GM10266 (cell line): ENCODE measurements around the gene MYO16.

Experiments used
- DNase-seq: peaks from one replicate; pipeline ENCODE4 v3.0.0; 2012; ENCODE audit errors: extremely low spot score
- CTCF ChIP-seq: IDR thresholded peaks from 2 replicates; pipeline ENCODE4 v1.5.1; 2012; ENCODE audit warnings: mild to moderate bottlenecking, low read depth; ENCODE audit not compliant: control insufficient read depth, insufficient read depth; ENCODE audit errors: missing control alignments

Gene MYO16

DNA sequence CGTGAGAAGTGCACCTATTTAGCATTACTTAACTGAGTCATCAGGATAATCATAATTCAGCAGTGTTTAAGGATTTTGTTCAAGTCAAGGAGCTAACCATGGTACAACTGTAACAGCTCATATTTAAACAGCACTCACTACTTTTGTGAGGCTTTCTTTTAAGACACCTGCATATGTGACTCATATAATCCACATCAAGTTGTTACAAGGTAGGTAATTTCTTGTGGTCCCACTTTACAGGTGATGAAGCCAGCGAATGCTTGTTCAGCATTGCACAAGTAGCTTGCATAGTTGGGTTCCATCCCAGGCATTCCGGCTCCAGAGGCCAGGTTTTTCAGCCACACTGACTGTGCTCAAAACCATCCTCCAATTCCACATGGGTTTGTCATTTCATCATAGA, 569.2 kb downstream of the MYO16 start:
- DNase-seq: no peak
- no peak for TF ChIP-seq CTCF

- no peak for DNase-seq
- no peak for TF ChIP-seq CTCF
These were observed 569.9 kb downstream of the MYO16 start for GRCh38 chr13:109199280-109199679.

GRCh38 chr13:109200556-109200955, 571.1 kb downstream of the MYO16 start:
- no peak for DNase-seq
- TF ChIP-seq CTCF: no peak

GRCh38 chr13:109203587-109203986, 574.2 kb downstream of the MYO16 start:
- DNase-seq: no peak
- TF ChIP-seq CTCF: no peak

- TF ChIP-seq CTCF: no peak
These were observed 574.8 kb downstream of the MYO16 start for GRCh38 chr13:109204252-109204651.

DNA sequence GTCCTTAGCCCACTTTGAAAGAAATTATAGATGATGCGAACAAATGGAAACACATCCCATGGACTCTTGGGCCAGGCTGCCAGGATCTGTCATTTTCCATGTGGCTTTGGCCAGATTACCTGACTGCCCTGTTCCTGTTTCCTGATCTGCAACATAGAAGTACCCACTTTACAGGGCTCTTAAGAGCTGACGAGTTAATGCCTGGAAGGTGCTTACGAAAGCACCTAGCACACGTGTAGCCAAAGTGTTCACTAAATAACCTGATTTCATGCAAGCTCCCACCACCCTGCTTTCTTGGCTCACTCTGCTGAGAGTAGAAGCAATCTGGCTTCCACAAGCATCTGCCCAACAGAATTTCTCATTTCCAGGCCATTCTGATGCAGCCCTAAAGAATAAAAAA, 575.2 kb downstream of the MYO16 start:
- no peak for DNase-seq
- no peak for TF ChIP-seq CTCF

More at GRCh38 chr13:109204252-109204651, 574.8 kb downstream of the MYO16 start:
- DNase-seq: no peak

DNA sequence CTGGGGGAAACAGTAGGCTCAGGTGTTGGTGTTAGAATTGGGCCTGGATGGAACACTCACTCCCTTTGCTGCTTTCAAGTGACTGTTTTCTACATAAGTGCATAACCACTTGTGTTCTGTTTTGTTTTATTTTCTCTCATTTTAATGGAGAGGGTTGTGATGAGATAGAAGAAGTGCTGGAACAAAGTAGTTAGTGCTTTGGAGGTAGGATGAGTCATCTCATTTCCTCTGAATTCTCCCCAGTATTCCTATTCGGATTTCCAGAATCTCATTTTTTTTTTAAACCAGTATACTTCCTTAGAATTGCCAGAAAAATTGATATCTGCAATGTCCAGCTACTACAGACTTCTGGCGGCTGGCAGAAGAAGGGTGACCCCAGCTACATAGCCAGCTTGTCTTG, 575.9 kb downstream of the MYO16 start:
- DNase-seq: no peak
- TF ChIP-seq CTCF: no peak
